H1 (cell line): ENCODE results near the gene CRTC1. TPM values are rescaled to one million over a fixed set of nuclear protein-coding genes. Genes with fewer than 3 reads are reported as not detected.
A peak's percentile ranks its signal among the peaks of the same experiment; 100 is the strongest.

ENCODE experiments used
- CTCF ChIA-PET: fragments of 300-600 bp; sonication (Branson Sonifier 250); formaldehyde crosslinking; loops from one replicate; lab custom pipeline; 2021; ENCODE audit not compliant: partially characterized antibody; lab: Charles Lee
- POLR2A ChIA-PET: fragments of 300-600 bp; sonication (Branson Sonifier 250); formaldehyde crosslinking; loops from one replicate; lab custom pipeline; 2021; ENCODE audit warnings: inconsistent platforms; ENCODE audit not compliant: partially characterized antibody; lab: Charles Lee
- DNase-seq, 2 experiments: peaks; one replicate each; pipeline versions ENCODE4 v3.0.0 to v3.0.0-alpha.2; 2010 to 2022; ENCODE audit warnings: low spot score in 2 of 2, low read depth in 1 of 2, mixed read lengths in 1 of 2
- FAIRE-seq: peaks from 2 replicates; lab custom pipeline; 2011; peaks lifted over from hg19 to GRCh38; lab: Jason Lieb, UNC
- H2AFZ ChIP-seq: 2 replicates; pipeline ENCODE4 v1.8.1; 2012; ENCODE audit warnings: low read length, inconsistent platforms
- H2AK5ac ChIP-seq: 2 replicates; pipeline ENCODE4 v1.6.1; 2013; ENCODE audit warnings: low read depth, low read length
- H2BK120ac ChIP-seq: replicated peaks from 2 replicates; pipeline ENCODE3; 2013; ENCODE audit warnings: low read depth, low read length, inconsistent platforms
- H2BK12ac ChIP-seq: 2 replicates; pipeline ENCODE4 v1.6.1; 2013; ENCODE audit warnings: low read depth, low read length
- H2BK15ac ChIP-seq: 2 replicates; pipeline ENCODE4 v1.6.1; 2013; ENCODE audit warnings: low read length
- H2BK20ac ChIP-seq: 2 replicates; pipeline ENCODE4 v1.6.1; 2013; ENCODE audit warnings: low read length
- H2BK5ac ChIP-seq: 2 replicates; pipeline ENCODE4 v1.6.1; 2013; ENCODE audit warnings: low read depth, low read length
- H3K14ac ChIP-seq: 2 replicates; pipeline ENCODE4 v1.6.1; 2013; ENCODE audit warnings: inconsistent platforms; ENCODE audit not compliant: insufficient read length
- H3K18ac ChIP-seq: 2 replicates; pipeline ENCODE4 v1.6.1; 2013; ENCODE audit warnings: low read length; ENCODE audit errors: extremely low read depth
- H3K23ac ChIP-seq: 2 replicates; pipeline ENCODE4 v1.6.1; 2013; ENCODE audit warnings: inconsistent platforms; ENCODE audit not compliant: insufficient read length
- H3K23me2 ChIP-seq: 2 replicates; pipeline ENCODE4 v1.6.1; 2013; ENCODE audit warnings: low read depth, low read length
- H3K27ac ChIP-seq: 2 replicates; pipeline ENCODE4 v1.6.1; 2011; ENCODE audit warnings: low read depth, low read length, inconsistent platforms
- H3K27me3 ChIP-seq, 4 experiments: replicated peaks in 1 of 4; 1 replicate in 1 of 4; 2 replicates in 3 of 4; pipeline versions ENCODE4 v1.6.1 to v1.8.1; 2011 to 2013; ENCODE audit warnings: low read length in 3 of 4, mild to moderate bottlenecking in 3 of 4, inconsistent platforms in 2 of 4, mixed read lengths in 2 of 4, moderate library complexity in 1 of 4; ENCODE audit not compliant: control insufficient read depth in 3 of 4, insufficient read depth in 3 of 4; ENCODE audit errors: extremely low read depth in 1 of 4
- H3K36me3 ChIP-seq, 4 experiments: 2 replicates each; pipeline versions ENCODE4 v1.6.1 to v1.8.1; 2011 to 2013; ENCODE audit warnings: mild to moderate bottlenecking in 4 of 4, low read length in 3 of 4, moderate library complexity in 2 of 4, control low read depth in 1 of 4, inconsistent platforms in 1 of 4; ENCODE audit not compliant: insufficient read depth in 4 of 4, control insufficient read depth in 2 of 4
- H3K4ac ChIP-seq: replicated peaks from 2 replicates; pipeline ENCODE3; 2013; ENCODE audit warnings: low read length, low read depth, mixed read lengths, inconsistent platforms; ENCODE audit not compliant: insufficient read length
- H3K4me1 ChIP-seq, 4 experiments: replicated peaks in 1 of 4; 1 replicate in 1 of 4; 2 replicates in 3 of 4; pipeline versions ENCODE4 v1.6.1 to v1.8.1; 2011 to 2013; ENCODE audit warnings: low read length in 3 of 4, inconsistent platforms in 2 of 4, mixed read lengths in 1 of 4; ENCODE audit not compliant: insufficient read depth in 4 of 4, control insufficient read depth in 3 of 4
- H3K4me2 ChIP-seq, 2 experiments: 2 replicates each; pipeline versions ENCODE4 v1.6.1 to v1.8.1; 2011 to 2013; ENCODE audit warnings: low read depth in 2 of 2, low read length in 2 of 2, control low read depth in 1 of 2, inconsistent platforms in 1 of 2, mild to moderate bottlenecking in 1 of 2; ENCODE audit not compliant: insufficient read depth in 1 of 2
- H3K4me3 ChIP-seq, 4 experiments: fragments of 200-600, 300-600 bp in 1 of 4; sonication (generic), shearing (Covaris generic), sonication (Bioruptor Twin) in 1 of 4; 2 replicates each; pipeline versions ENCODE4 v1.5.1 to v1.8.1; 2011 to 2016; ENCODE audit warnings: low read length in 4 of 4, low read depth in 3 of 4, control low read depth in 2 of 4, inconsistent platforms in 2 of 4, mild to moderate bottlenecking in 2 of 4, mixed read lengths in 1 of 4, moderate library complexity in 1 of 4; ENCODE audit not compliant: insufficient read depth in 2 of 4; ENCODE audit errors: extremely low read depth in 1 of 4
- H3K56ac ChIP-seq: replicated peaks from 2 replicates; pipeline ENCODE3; 2013; ENCODE audit warnings: low read depth, mild to moderate bottlenecking, mixed read lengths, low read length, inconsistent platforms; ENCODE audit not compliant: insufficient read length
- H3K79me1 ChIP-seq: 2 replicates; pipeline ENCODE4 v1.6.1; 2013; ENCODE audit warnings: low read depth, low read length, control low read depth
- H3K79me2 ChIP-seq, 2 experiments: 2 replicates each; pipeline versions ENCODE4 v1.6.1 to v1.8.1; 2012 to 2013; ENCODE audit warnings: low read length in 2 of 2, mild to moderate bottlenecking in 2 of 2, inconsistent platforms in 1 of 2; ENCODE audit not compliant: insufficient read depth in 2 of 2, control insufficient read depth in 1 of 2
- H3K9ac ChIP-seq, 4 experiments: replicated peaks in 1 of 4; 1 replicate in 1 of 4; 2 replicates in 3 of 4; pipeline versions ENCODE4 v1.6.1 to v1.8.1; 2011 to 2013; ENCODE audit warnings: low read depth in 3 of 4, low read length in 3 of 4, control low read depth in 2 of 4, mild to moderate bottlenecking in 2 of 4, moderate library complexity in 2 of 4, inconsistent platforms in 1 of 4; ENCODE audit errors: extremely low read depth in 1 of 4
- H3K9me3 ChIP-seq, 2 experiments: 2 replicates each; pipeline versions ENCODE4 v1.6.1 to v1.8.1; 2012 to 2013; ENCODE audit warnings: mild to moderate bottlenecking in 2 of 2, moderate library complexity in 2 of 2, control low read depth in 1 of 2, inconsistent platforms in 1 of 2, low read depth in 1 of 2, low read length in 1 of 2, mixed read lengths in 1 of 2; ENCODE audit not compliant: insufficient read depth in 2 of 2
- H4K20me1 ChIP-seq, 2 experiments: replicated peaks in 1 of 2; 2 replicates each; pipeline versions ENCODE3 to v1.8.1; 2011 to 2013; ENCODE audit warnings: inconsistent platforms in 2 of 2, low read length in 2 of 2, mild to moderate bottlenecking in 1 of 2; ENCODE audit not compliant: insufficient read depth in 2 of 2, control insufficient read depth in 1 of 2
- H4K5ac ChIP-seq: 2 replicates; pipeline ENCODE4 v1.6.1; 2013; ENCODE audit warnings: low read length, low read depth, mixed read lengths, inconsistent platforms; ENCODE audit not compliant: insufficient read length
- H4K8ac ChIP-seq: 2 replicates; pipeline ENCODE4 v1.8.0; 2013; ENCODE audit warnings: mild to moderate bottlenecking, moderate library complexity, low read length, inconsistent platforms; ENCODE audit not compliant: insufficient read depth; ENCODE audit errors: extremely low read depth
- H4K91ac ChIP-seq: replicated peaks from 2 replicates; pipeline ENCODE3; 2013; ENCODE audit warnings: low read length, mixed read lengths, inconsistent platforms; ENCODE audit not compliant: insufficient read length
- JUND ChIP-seq: IDR thresholded peaks from 2 replicates; pipeline ENCODE4 v1.6.1; 2011; ENCODE audit warnings: mild to moderate bottlenecking, improper control_type of control experiment, low read length
- RAD21 ChIP-seq, 2 experiments: IDR thresholded peaks in 1 of 2; conservative IDR thresholded peaks in 1 of 2; 2 replicates each; pipeline ENCODE4 v1.6.1; 2011; ENCODE audit warnings: low read depth in 2 of 2, low read length in 2 of 2, improper control_type of control experiment in 1 of 2, inconsistent platforms in 1 of 2, mild to moderate bottlenecking in 1 of 2, moderate library complexity in 1 of 2
- WGBS, 2 experiments: shearing (Covaris generic) in 1 of 2; methylation state at CpG; one replicate each; pipeline versions ENCODE4 v1.1.6 to v1.1.7; 2013 to 2015; ENCODE audit warnings: low lambda C conversion rate in 2 of 2, mixed read lengths in 2 of 2, inconsistent platforms in 1 of 2, low coverage in 1 of 2, missing lambda C conversion rate in 1 of 2; ENCODE audit not compliant: insufficient replicate concordance in 2 of 2, insufficient coverage in 1 of 2, insufficient read length in 1 of 2; ENCODE audit errors: extremely low coverage in 1 of 2, missing lambda C conversion rate in 1 of 2; 5-methylcytosine and 5-hydroxymethylcytosine counted together
- polyA plus RNA-seq, 7 experiments: library from polyadenylated mRNA; depleted of rRNA in 3 of 7; stranded (reverse) in 5 of 7; unstranded in 2 of 7; fragments of >200 nt in 5 of 7; fragments of 200-250 nt in 2 of 7; gene quantifications; 1 replicate in 5 of 7; 2 replicates in 1 of 7; 4 replicates in 1 of 7; pipeline versions ENCODE4 v1.2.1 to v1.2.3, GENCODE V29; 2011 to 2013; ENCODE audit warnings: missing spikeins in 2 of 7, mixed read lengths in 2 of 7
- total RNA-seq: library from RNA; stranded (reverse); fragmentation: NEBNext Ultra II Directional; extraction: Animal tissue kit (Norgen Biotek cat#: 25700); gene quantifications from 2 replicates; pipeline ENCODE4 v1.2.1, GENCODE V29; 2021

Gene CRTC1
- total and polyA plus RNA-seq, 2 of the 8 experiments (the other 6 are each of a cell fraction or from before 2014, with no cell fraction given), result 2.9 to 8.5 TPM

DNA sequence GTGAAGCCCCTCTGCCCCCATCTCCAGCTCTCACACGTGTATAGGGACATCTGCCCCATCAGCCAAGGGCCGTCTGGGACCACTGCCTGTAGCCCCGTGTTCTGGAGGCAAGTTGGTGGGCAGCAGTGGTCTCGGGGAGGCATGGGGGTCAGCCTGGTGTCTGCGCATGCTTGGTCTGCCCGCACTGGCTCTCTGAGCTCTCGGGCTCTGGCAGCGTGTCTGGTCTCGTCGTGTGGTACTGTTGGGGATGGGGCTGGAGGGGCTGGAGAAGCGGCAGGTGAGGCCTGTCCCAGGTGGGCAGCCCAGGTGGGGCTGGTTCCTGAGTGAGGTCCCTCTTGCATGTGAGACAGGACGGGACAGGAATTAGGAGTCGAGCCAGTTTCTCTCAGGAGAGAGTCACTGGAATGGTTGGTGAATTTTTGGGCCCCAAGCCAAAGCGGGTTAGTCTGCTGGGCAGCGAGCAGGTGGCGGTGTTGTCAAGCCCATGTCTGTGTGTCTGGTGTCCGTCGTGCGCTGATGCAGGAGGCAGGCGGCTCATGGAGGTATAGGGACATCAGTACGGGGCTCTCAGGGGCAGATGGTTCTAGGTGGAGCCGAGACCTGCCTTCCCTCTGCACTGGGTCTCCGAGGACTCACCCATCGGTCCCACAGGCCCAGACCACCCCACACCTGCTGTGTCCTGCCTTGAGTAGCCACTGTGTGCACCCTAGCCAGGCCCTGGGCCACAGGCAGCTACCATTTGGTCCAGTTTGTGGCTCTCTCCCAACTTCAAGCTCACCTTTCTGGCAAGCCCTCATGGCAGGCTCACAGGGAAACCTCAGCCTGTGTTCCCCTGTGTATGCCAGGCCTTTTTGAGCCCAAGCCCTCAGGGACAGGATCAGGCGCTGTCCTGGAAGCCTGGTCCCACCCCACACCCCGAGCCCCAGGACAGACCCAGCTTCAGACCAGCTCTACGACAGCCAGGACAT, 89.4 kb downstream of the CRTC1 start:
- Histone ChIP-seq H3K23me2 (no peaks in the 10 kb centered on the region; the same call in 1 of the 2 replicates), H3K36me3 (no peaks in the 10 kb centered on the region), H3K4ac (no peak overlapping the region), H3K4me1 (peaks cover 0 to 4% (median 2%) of the 10 kb centered on the region in 4 experiments; a peak in 2 of 7 replicates), H3K27ac (no peak overlapping the region), H3K27me3 (peaks cover 10 to 77% (median 60%) of the 10 kb centered on the region in 4 experiments), H3K9me3 (no peaks in the 10 kb centered on the region), H2BK12ac (no peak overlapping the region), H3K23ac (no peak overlapping the region), H4K8ac (no peak overlapping the region), H3K18ac (no peak overlapping the region), H4K5ac (no peak overlapping the region), H3K56ac (no peak overlapping the region), H3K4me2 (no peak overlapping the region), H3K14ac (no peak overlapping the region), H4K20me1 (peaks cover 9 to 34% of the 10 kb centered on the region in 2 experiments), H4K91ac (no peak overlapping the region), H2BK120ac (no peak overlapping the region), H3K79me1 (no peaks in the 10 kb centered on the region), H2BK20ac (no peak overlapping the region), H2BK5ac (no peak overlapping the region), H2BK15ac (no peak overlapping the region)
- FAIRE-seq (no peak), DNase-seq (no peak)
- 83% methylated on average over 27 of the region's 27 CpGs; no CpG with 5 or more reads in 1 of the 2 experiments for WGBS, 2 experiments
- TF ChIP-seq RAD21 (IDR thresholded peaks at IDR 0.05 in 1 of 2, conservative IDR thresholded peaks at IDR 0.05 in 1 of 2; ENCODE audit: low read depth in 2 of 2, low read length in 2 of 2) (peak in 1 of 2 experiments; percentile 22; a peak in 2 of 4 replicates), JUND (no peak)
- TF ChIP-seq, all 59 proteins: peak for 1
- ChIA-PET CTCF (interaction anchor here (0.5 to 10.9 kb wide), 18 partner anchors 11 to 310 kb away, joined by 3 to 132 read pairs (median 5); partner anchors contain the start of genes CERS1, COMP and UPF1), POLR2A (interaction anchor here (0.7 to 5.5 kb wide), 11 partner anchors 8 to 180 kb away, joined by 3 to 35 read pairs (median 3); partner anchors contain the start of gene UPF1)
- no peak overlapping the region for H2AK5ac ChIP-seq
- no peak overlapping the region for H2AFZ ChIP-seq
- no peaks in the 10 kb centered on the region for H3K79me2 ChIP-seq
- H3K4me3 ChIP-seq, result no peak overlapping the region
- H3K9ac ChIP-seq, result no peak overlapping the region
